Dedifferentiated amniotic fluid mesenchymal stem cell (primary cell): Measurements from ENCODE around the gene CLIP1.
A peak's percentile ranks its signal among the peaks of the same experiment; 100 is the strongest.

Experiments used
- DNase-seq: peaks from one replicate; pipeline ENCODE4 v3.0.0-alpha.2; 2016; ENCODE audit errors: extremely low spot score

The CLIP1 gene

GRCh38 chr12:122250536-122250935 lies 171.9 kb downstream of the CLIP1 start:
- DNase-seq = no peak

DNA sequence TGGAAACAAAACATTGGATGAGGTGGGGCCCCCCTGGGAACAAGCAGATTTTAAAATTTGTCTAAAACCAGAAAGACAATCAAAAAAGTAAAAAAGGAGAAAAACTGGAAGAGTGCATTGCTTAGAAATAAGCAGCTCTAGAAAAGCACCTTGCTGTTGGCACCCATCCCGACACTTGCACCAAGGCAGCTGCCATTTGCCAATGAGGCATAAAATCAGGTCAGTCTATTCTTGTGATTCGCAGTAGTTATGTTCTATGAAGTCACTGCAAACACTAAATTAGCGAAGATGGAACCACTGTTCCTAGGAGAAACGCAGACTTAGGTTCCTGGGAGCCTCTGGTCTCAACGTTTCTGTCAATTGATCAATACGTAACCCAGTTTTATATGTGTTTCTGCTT lies 172.4 kb downstream of the CLIP1 start:
- DNase-seq = no peak

DNA sequence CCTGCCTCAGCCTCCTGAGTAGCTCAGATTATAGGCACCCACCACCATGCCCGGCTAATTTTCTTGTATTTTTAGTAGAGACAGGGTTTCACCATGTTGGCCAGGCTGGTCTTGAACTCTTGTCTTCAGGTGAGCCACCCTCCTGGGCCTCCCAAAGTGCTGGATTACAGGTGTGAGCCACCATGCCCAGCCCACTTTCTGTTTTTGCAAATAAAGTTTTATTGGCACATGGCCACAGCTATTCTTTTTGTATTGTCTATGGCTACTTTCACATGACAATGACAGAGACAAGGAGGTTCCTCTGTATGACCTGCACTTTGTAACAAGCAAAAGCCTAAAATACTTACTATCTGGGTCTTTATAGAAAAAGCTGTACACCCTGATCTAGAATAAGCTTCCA lies 176.9 kb downstream of the CLIP1 start:
- DNase-seq = no peak

GRCh38 chr12:122244565-122245371 lies 177.7 kb downstream of the CLIP1 start:
- DNase-seq = no peak

- no peak for DNase-seq
These were observed 178.5 kb downstream of the CLIP1 start for GRCh38 chr12:122243965-122244364.

- DNase-seq = no peak
These were observed 183.6 kb downstream of the CLIP1 start for GRCh38 chr12:122238861-122239260.

GRCh38 chr12:122235741-122236140 lies 186.7 kb downstream of the CLIP1 start:
- no peak for DNase-seq

DNA sequence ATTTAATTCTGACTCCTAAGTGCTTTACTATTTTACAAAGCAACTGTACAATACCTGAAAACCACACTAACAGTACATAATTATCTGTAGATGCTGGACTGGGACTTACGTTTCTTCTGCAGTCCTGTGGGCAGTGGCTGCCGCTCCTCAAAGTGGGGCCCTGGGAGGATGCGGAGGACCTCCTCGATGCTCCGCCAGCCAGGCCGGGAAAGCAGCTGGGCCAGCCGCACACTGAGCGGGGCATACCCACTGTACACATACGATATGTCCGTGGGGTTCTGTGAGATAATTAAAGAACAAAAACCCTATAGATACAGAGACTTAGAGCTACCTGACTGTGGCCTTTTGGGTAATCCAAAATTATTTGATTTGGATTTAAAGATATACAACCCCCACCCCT lies 189.8 kb downstream of the CLIP1 start:
- no peak for DNase-seq

DNA sequence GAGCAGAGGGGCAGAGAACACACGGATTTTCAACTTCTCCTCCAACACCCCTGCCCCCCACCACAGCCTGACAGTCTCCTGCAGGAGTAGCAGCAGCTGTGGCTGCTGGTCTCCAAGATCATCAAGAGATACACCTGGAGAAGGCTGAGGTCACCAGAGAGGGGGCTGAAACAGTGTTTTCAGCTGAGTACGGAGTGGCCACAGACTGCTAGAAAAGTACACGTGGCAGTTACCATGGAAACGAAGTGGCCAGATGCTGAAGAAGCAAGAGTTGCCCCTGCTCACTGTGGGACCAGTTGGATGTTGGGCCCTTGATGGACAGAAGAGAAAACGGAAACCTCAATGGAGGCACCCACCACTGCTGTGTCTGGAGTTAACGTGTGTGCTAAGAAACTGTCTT lies 191.7 kb downstream of the CLIP1 start:
- no peak for DNase-seq

GRCh38 chr12:122228092-122228491 lies 194.4 kb downstream of the CLIP1 start:
- no peak for DNase-seq

- DNase-seq = no peak
These were observed 195.1 kb downstream of the CLIP1 start for GRCh38 chr12:122227341-122227740.

GRCh38 chr12:122226366-122227125 lies 195.9 kb downstream of the CLIP1 start:
- DNase-seq = no peak

DNA sequence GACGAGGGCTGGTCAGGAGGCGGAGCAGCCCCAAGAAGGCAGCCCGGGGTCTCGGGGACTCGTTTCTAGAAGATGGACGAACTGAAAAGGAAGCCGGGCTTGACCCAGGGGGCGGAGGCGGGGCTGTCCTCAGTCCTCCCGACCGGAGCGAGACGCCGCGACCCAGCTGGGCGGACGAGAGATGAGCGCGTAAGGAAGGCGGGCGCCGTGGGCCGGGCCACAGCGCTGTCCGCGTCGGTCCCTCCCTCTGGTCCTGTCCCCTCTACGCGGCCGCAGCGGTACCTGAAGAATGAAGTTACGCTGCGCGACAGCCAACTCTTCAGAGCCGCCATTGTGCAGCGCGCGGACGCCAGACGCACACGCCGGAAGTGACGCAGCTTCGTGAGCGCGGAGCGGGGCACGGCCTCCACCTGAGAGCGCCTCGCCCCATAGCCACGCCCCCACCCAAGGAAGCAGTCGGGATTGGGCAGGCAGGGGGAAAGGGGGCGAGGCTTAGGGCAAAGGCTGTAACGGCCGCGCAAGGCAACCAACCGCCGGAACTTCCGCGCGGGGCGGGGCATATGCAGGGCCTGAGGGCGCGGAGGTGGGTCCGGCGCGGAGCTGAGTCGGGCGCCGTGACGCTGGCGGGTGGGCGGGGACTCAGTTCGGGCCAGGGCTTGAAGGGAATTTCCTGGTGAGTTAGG lies 196.6 kb downstream of the CLIP1 start, which contains the start of gene DIABLO:
Gene DIABLO (minus strand): TSS at position 370 of the 683 bp plus-strand sequence. CDS start 38 bp downstream, at position 332.
- DNase-seq = peak; percentile 100
